Mucosa of stomach (tissue), 1 donor: Measurements from ENCODE around the gene RTP2.

Experiments used
- H3K27me3 ChIP-seq: one replicate; pipeline ENCODE4 v1.7.0; 2013; ENCODE audit warnings: mild to moderate bottlenecking, low read length; ENCODE audit not compliant: control insufficient read depth, insufficient read depth
- H3K36me3 ChIP-seq: one replicate; pipeline ENCODE4 v1.7.0; 2013; ENCODE audit warnings: low read length; ENCODE audit not compliant: control insufficient read depth, insufficient read depth
- H3K4me1 ChIP-seq: one replicate; pipeline ENCODE4 v1.7.0; 2013; ENCODE audit warnings: mild to moderate bottlenecking, low read length; ENCODE audit not compliant: control insufficient read depth, insufficient read depth
- H3K4me3 ChIP-seq: one replicate; pipeline ENCODE4 v1.7.0; 2013; ENCODE audit warnings: low read length
- H3K9ac ChIP-seq: one replicate; pipeline ENCODE4 v1.7.0; 2013; ENCODE audit warnings: mild to moderate bottlenecking, low read length, moderate library complexity
- H3K9me3 ChIP-seq: one replicate; pipeline ENCODE4 v1.7.0; 2013; ENCODE audit warnings: mild to moderate bottlenecking, low read length, moderate library complexity; ENCODE audit not compliant: control insufficient read depth
- donor health status: Pancreatic carcinoma.

RTP2 gene

DNA sequence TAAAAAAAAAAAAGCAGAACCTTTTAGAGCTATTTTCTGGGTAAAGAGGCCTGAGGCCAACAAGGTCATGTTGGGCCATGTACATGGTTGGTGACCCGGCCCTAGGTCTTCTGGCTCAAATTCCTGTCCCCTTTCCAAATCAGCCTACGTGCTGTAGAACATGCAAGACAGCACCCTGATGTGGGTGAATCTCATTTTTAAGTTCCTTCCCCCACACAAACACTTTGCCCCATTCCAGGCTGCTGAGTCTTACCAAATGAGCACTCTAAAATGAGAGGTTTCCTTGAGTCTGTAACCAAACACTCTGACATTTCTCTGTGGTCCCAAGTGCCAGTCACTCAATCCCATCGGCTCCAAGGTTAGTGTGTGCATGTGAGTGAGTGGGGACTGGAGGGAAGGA, 33.5 kb upstream of the RTP2 start:
- H3K9ac ChIP-seq, result no peak overlapping the region
- H3K4me3 ChIP-seq, result no peak overlapping the region
- peaks cover 16% of the 10 kb centered on the region for H3K4me1 ChIP-seq
- H3K9me3 ChIP-seq, result no peaks in the 10 kb centered on the region
- peaks cover 8% of the 10 kb centered on the region for H3K27me3 ChIP-seq
- no peaks in the 10 kb centered on the region for H3K36me3 ChIP-seq

DNA sequence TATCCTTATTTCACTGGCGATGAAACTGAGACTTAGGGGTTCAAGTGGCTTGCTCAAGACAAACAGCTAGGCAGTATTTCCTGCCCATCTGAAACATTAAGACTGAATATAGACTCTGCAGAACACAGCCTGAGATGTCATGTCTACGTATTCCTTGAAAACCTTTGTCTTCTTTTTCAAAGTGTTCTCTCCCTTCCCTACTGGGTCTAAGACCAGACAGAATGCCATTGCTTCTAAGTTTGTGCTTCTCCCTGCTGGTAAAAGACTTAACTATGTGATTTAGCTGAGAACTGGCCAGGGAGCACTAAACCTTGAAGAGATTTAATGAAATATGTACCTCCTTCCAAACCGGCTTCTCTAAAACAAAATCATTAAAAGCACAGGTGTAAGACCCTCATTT, 33.0 kb upstream of the RTP2 start:
- H3K4me3 ChIP-seq, result no peak overlapping the region
- H3K4me1 ChIP-seq, result peaks cover 12% of the 10 kb centered on the region
- peaks cover 8% of the 10 kb centered on the region for H3K27me3 ChIP-seq
- H3K9me3 ChIP-seq, result no peaks in the 10 kb centered on the region
- H3K36me3 ChIP-seq, result no peaks in the 10 kb centered on the region
- H3K9ac ChIP-seq, result no peak overlapping the region

DNA sequence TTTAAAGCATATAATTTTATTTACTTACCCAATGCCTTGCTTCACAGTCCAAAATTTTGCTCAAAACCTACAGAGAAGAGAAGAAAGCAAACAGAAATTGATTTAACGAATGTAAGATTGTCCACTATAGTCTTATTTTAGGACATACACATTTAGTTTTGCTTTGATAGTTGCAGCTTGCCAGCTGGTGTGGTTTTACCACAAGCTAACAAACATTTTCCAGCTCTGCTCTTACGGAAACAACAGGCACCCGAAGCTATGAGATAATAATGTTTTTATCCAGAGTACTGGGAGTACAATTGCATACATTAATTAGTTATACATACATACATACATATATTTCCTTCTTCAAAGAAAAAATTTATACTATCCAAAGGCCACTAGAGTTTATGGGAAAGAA, 32.5 kb upstream of the RTP2 start:
- Histone ChIP-seq H3K27me3 (peaks cover 8% of the 10 kb centered on the region), H3K4me3 (no peak overlapping the region), H3K9ac (no peak overlapping the region), H3K36me3 (no peaks in the 10 kb centered on the region), H3K4me1 (peaks cover 9% of the 10 kb centered on the region), H3K9me3 (no peaks in the 10 kb centered on the region)

DNA sequence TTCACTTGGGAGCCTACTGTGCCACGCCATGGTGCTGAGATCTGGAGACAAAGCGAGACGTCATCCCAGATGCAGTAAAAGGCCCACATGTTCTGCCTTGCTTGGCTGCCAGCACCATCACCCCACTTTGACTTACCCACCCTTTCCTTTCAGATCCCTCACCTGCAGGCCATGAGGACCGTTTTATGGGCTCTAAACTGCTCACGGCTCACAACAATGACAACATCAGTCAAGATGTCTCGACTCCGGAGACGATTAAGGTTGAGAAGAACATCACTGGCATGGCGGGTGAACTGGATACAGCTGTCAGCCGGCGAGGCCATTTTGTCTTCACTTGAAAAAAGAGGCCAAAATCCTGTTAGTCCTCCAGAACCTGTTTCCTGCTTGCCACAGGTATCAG, 31.0 kb upstream of the RTP2 start:
- no peaks in the 10 kb centered on the region for H3K36me3 ChIP-seq
- H3K9ac ChIP-seq, result no peak overlapping the region
- peaks cover 9% of the 10 kb centered on the region for H3K4me1 ChIP-seq
- peaks cover 8% of the 10 kb centered on the region for H3K27me3 ChIP-seq
- no peaks in the 10 kb centered on the region for H3K9me3 ChIP-seq
- H3K4me3 ChIP-seq, result no peak overlapping the region

DNA sequence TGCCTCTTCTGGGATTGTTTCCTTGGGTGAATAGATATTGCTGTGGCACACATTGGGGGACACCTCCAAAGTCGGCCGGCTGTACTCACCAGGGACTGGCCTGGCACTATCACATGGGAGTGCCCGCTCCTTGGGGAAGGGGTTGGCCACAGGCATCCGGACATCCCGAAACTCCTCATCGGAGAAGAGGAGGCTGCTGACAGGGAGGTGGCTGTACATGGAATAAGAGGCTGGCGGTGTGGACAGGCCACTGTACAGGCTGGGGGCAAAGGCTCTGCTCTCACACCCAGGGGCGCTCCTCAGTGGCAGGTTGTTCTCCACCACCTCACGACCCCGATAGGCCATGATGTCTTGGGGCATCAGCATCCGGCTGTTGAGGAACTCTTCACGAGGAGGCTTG, 27.2 kb upstream of the RTP2 start:
- no peak overlapping the region for H3K9ac ChIP-seq
- H3K36me3 ChIP-seq, result no peaks in the 10 kb centered on the region
- H3K4me1 ChIP-seq, result no peaks in the 10 kb centered on the region
- H3K27me3 ChIP-seq, result no peaks in the 10 kb centered on the region
- no peaks in the 10 kb centered on the region for H3K9me3 ChIP-seq
- no peak overlapping the region for H3K4me3 ChIP-seq

DNA sequence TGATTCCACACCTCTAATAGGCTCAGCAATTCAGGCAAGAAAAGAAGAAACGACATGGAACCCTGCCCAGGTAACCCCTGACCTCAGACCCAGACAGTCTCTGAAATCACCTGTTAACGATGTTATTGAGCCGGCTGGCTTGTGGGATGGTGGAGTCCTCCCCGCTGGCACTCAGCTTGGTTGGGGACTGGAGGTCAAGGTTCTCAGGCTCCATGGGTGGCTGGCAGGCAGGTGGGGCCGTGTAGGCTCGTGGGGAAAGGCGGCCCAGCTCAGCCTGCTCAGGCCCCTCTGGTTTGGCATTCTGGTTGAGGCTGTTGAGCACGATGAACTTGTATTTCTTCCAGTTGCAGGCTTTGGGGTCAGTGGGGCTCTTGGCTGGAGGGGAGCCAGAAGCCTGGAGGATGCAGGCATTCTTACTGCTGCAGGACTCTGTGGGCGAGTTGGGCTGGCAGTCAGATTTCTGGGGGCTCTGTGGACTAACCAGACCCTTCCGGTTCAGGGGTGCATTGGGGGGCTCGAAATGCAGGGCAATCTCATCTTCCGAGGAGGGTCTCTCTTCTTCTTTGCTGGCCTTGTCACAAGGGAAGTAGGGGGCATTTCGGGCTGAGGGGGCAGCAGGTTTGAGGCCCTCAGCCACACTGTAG, 26.7 kb upstream of the RTP2 start:
- no peaks in the 10 kb centered on the region for H3K36me3 ChIP-seq
- H3K9me3 ChIP-seq, result no peaks in the 10 kb centered on the region
- H3K27me3 ChIP-seq, result no peaks in the 10 kb centered on the region
- H3K4me3 ChIP-seq, result no peak overlapping the region
- no peak overlapping the region for H3K9ac ChIP-seq
- no peaks in the 10 kb centered on the region for H3K4me1 ChIP-seq

DNA sequence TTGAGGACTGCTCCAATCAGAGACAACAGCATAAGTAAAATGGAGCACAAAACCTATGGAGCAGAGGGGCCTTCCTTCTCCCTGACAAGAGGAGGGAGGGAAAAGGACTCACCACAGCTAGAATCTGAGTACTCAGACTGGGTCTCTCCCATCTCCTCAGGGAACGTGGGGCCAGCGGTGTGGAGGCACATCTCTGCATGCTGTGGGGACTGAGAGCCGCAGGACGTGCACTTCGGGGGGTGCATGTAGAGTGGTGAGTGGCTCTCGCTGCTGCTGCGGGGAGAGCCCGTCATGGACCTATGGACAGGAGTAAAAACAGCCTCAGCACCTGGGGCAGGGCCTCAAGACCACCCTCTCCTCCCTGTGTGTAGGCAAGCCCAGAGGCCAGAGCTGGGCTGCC, 25.9 kb upstream of the RTP2 start:
- Histone ChIP-seq H3K9ac (no peak overlapping the region), H3K4me3 (no peak overlapping the region), H3K4me1 (no peaks in the 10 kb centered on the region), H3K27me3 (no peaks in the 10 kb centered on the region), H3K9me3 (no peaks in the 10 kb centered on the region), H3K36me3 (no peaks in the 10 kb centered on the region)

DNA sequence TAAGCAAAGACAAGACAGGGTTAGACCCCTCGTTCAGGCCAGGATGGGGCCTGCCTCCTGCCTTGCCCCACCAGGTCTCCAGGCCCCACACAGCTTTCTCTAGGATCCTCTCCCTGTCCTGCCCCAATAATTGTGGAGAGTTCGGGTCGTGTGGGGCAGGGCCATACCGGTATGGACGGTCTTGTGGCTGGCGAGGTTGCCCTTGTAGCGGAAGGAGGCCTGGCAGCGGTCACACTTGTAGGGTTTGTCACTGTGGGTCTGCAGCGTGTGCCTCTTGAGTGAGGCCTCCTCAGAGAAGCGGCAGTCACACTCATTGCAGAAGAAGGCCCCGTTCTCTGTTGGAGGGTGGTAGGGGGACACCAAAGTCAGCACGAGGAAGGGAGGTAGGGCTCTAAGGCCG, 24.2 kb upstream of the RTP2 start:
- H3K27me3 ChIP-seq, result no peaks in the 10 kb centered on the region
- H3K9ac ChIP-seq, result no peak overlapping the region
- no peak overlapping the region for H3K4me3 ChIP-seq
- no peaks in the 10 kb centered on the region for H3K9me3 ChIP-seq
- no peaks in the 10 kb centered on the region for H3K4me1 ChIP-seq
- H3K36me3 ChIP-seq, result no peaks in the 10 kb centered on the region

DNA sequence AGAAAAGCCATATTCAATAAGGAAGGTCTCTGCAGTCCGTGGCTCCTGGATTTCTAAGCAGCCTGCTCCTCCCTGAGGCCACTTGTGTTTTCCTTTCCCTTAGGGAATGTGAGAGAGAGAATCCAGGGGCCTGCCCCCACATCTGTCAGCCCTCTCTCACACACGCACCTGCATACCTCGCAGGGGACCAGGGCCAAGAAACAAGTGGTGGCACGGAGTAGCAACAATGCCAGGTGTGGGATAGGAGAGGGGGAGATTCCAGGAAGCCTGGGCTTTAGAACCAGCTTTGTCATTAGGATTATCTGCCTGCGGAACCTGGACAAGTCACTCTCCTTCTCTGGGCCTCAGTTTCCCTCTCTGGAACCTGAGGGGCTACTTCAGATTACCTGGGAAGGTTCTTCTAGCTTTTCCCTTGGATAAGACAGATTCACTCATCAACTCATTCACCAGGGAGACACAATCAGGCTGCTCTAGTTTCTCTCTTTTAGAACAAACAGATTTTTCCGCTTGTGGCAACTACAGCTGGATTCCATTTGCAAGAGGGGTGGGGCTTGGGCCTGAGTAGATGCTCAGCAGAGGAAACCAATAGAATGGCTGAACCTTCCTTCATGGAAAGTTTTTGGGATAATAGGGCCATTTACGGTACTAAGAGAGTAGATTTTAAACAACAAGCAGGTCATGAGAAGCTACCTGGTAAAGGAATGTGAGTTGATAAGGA, 23.5 kb upstream of the RTP2 start:
- Histone ChIP-seq H3K9me3 (no peaks in the 10 kb centered on the region), H3K4me3 (no peak overlapping the region), H3K36me3 (no peaks in the 10 kb centered on the region), H3K4me1 (no peaks in the 10 kb centered on the region), H3K9ac (no peak overlapping the region), H3K27me3 (no peaks in the 10 kb centered on the region)

DNA sequence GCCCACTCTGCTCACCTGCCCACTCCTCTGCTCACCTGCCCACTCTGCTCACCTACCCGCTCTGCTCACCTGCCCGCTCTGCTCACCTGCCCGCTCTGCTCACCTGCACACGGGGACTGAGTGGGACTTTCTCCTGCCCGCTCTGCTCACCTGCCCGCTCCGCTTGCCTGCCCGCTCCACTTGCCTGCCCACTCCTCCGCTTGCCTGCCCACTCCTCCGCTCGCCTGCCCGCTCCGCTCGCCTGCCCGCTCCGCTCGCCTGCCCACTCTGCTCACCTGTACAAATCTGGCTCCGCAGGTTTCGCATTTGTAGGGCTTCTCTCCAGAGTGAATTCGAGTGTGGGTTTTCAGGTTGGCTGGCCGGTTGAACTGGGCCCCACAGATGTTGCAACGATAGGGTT, 22.9 kb upstream of the RTP2 start:
- H3K4me3 ChIP-seq, result no peak overlapping the region
- no peak overlapping the region for H3K9ac ChIP-seq
- H3K4me1 ChIP-seq, result no peaks in the 10 kb centered on the region
- H3K36me3 ChIP-seq, result no peaks in the 10 kb centered on the region
- no peaks in the 10 kb centered on the region for H3K27me3 ChIP-seq
- no peaks in the 10 kb centered on the region for H3K9me3 ChIP-seq

DNA sequence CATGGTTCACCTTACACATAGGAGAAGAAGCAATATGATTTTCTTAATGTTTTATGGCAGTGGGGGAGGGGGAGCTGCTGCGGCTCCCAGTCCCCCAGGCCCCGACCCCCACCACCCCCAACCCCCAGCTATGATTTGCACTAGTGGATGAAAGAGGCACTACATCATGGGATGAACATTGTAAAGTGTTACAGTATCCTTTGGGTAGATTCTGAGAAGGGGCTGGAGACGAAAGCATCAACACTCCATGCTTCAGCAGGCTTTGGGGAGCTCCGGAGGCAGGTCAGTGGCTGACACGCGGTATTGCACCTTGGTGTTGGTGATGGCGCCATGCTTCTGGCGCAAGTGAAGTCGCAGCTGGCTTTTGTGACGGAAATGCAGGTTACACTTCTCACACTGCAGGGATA, 19.9 kb upstream of the RTP2 start:
- H3K9me3 ChIP-seq, result no peaks in the 10 kb centered on the region
- no peaks in the 10 kb centered on the region for H3K4me1 ChIP-seq
- H3K4me3 ChIP-seq, result no peak overlapping the region
- no peak overlapping the region for H3K9ac ChIP-seq
- H3K27me3 ChIP-seq, result no peaks in the 10 kb centered on the region
- H3K36me3 ChIP-seq, result no peaks in the 10 kb centered on the region

DNA sequence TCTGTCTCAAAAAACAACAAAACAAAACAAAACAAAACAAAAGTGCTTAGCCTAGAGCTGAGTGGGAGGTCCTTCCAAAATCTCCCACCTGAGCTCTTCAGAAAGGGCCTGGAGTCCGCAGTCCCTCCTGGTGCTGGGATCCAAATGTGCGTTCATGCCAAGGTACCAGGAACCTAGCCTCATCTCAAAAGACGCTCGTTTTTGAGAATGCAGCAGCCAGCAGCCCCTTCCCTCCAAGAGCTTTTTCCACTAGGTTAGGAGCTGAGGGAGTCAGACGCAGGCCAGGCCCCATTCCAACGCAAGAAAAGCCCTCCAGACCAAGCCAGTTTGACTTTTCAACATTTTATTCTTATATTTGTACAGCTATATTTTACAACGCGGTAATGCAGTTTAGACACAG, 18.7 kb upstream of the RTP2 start:
- no peaks in the 10 kb centered on the region for H3K4me1 ChIP-seq
- no peak overlapping the region for H3K4me3 ChIP-seq
- H3K9me3 ChIP-seq, result no peaks in the 10 kb centered on the region
- no peaks in the 10 kb centered on the region for H3K27me3 ChIP-seq
- H3K9ac ChIP-seq, result no peak overlapping the region
- no peaks in the 10 kb centered on the region for H3K36me3 ChIP-seq

DNA sequence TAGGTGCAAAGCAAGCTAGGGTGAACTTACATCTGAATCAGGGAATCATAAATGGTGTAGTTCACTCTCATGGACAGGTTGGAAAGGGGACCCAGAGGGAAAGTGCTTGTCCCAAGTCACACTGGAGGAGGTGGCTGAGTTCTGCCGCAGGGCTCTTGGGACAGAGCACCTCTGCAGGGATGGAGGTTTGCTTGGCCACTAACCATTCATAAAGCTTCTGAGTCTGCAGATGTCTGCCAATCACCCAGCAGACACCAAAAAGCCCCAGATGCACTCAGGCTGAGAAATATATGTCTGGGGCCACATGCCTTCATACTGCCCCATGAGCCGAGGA, 17.9 kb upstream of the RTP2 start:
- no peaks in the 10 kb centered on the region for H3K36me3 ChIP-seq
- H3K9ac ChIP-seq, result no peak overlapping the region
- no peaks in the 10 kb centered on the region for H3K4me1 ChIP-seq
- no peak overlapping the region for H3K4me3 ChIP-seq
- H3K9me3 ChIP-seq, result no peaks in the 10 kb centered on the region
- no peaks in the 10 kb centered on the region for H3K27me3 ChIP-seq
